GM23338 (cell line): Measurements from ENCODE around the gene IGSF22. TPM values are rescaled to one million over a fixed set of nuclear protein-coding genes. Genes with fewer than 3 reads are reported as not detected.

Source experiments
- JUNB ChIP-seq: IDR thresholded peaks from one replicate; pipeline ENCODE4 v1.6.1; 2016; ENCODE audit warnings: antibody characterized with exemption; ENCODE audit not compliant: unreplicated experiment
- REST ChIP-seq: IDR thresholded peaks from one replicate; pipeline ENCODE4 v1.6.1; 2018; ENCODE audit warnings: antibody characterized with exemption; ENCODE audit not compliant: unreplicated experiment
- STAT1 ChIP-seq: IDR thresholded peaks from one replicate; pipeline ENCODE4 v1.6.1; 2016; ENCODE audit warnings: antibody characterized with exemption; ENCODE audit not compliant: unreplicated experiment
- ZNF114 ChIP-seq: fragments of 250-450 bp; sonication (Bioruptor Pico); IDR thresholded peaks from 2 replicates; pipeline ENCODE4 v1.5.0; 2020; ENCODE audit warnings: mild to moderate bottlenecking, moderate library complexity
- ZNF331 ChIP-seq: fragments of 250-450 bp; sonication (Bioruptor Pico); IDR thresholded peaks from 2 replicates; pipeline ENCODE4 v1.5.0; 2020; ENCODE audit warnings: low read depth, mild to moderate bottlenecking, moderate library complexity
- ZNF462 ChIP-seq: fragments of 250-450 bp; sonication (Bioruptor Pico); IDR thresholded peaks from 2 replicates; pipeline ENCODE4 v1.5.0; 2020; ENCODE audit warnings: mild to moderate bottlenecking, moderate library complexity
- polyA plus RNA-seq: library from polyadenylated mRNA; unstranded; fragments of >200 nt; fragmentation: Nextera tagmentation; extraction: Ambion mirVana; gene quantifications from 2 replicates; pipeline ENCODE4 v1.2.1, GENCODE V29; 2016
- total RNA-seq: library from RNA; depleted of rRNA; stranded (reverse); fragments of >200 nt; shearing (Covaris generic); gene quantifications from 2 replicates; pipeline ENCODE4 v1.2.3, GENCODE V29; 2014

IGSF22 gene
- total and polyA plus RNA-seq, 2 experiments from 2014 or later = 0.37 TPM; not detected in 1

DNA sequence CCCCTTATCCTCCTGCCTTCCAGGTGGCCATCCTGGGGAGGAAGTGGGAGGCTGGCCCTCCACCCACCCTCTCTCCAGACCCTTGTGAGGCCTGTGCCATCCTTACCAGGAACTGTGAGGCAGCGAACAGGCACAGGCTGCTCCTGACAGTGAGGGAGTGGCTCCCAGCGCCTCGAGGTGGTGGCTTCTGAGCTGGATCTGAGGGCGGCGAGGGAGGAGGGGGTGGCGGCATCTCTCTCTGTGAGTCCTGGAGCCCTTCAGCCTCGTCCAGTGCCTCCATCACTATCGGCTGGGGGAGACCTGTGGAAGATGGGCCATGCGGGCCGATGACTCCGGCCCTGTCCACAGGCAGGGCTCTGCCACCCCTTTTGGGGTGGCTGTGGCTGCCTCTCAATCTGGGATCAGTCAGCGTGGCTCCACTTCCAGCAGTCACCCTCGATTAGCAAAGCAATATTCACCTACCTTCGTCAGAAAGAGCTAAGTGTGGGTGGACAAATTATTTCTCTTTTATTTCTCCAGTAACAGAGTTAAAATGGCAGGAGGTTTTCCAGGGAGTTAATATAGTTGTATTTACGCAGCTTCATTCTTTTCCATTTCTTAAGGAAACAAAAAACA, 18.0 kb upstream of the IGSF22 start (continued):
- TF ChIP-seq ZNF462 (CRISPR knock-in tag) = no peak
- no peak for TF ChIP-seq STAT1
- TF ChIP-seq ZNF331 (CRISPR knock-in tag) = no peak
- no peak for TF ChIP-seq JUNB
- TF ChIP-seq ZNF114 (CRISPR knock-in tag) = no peak
- no peak for TF ChIP-seq REST
